Gastrocnemius medialis (tissue), 4 donors: ENCODE measurements around the gene URAD. TPM values are rescaled to one million over a fixed set of nuclear protein-coding genes. Genes with fewer than 3 reads are reported as not detected.

ENCODE experiments used
- ATAC-seq, 2 donors: fragments of 150-250 bp; one replicate each; pipeline ENCODE4 v1.9.1; 2016
- DNase-seq, 2 donors: peaks; one replicate each; pipeline ENCODE4 v3.0.0-alpha.2; 2019
- H3K27ac ChIP-seq, 4 donors: fragments of 200-600 bp; sonication (generic); 1 replicate in 1 of 4; 2 replicates in 3 of 4; pipeline ENCODE4 v1.5.1; 2016 to 2018; ENCODE audit warnings: mild to moderate bottlenecking in 2 of 4, moderate library complexity in 1 of 4
- H3K27me3 ChIP-seq, 3 donors: fragments of 200-600 bp; sonication (generic) in 2 of 3; 1 replicate in 1 of 3; 2 replicates in 2 of 3; pipeline versions ENCODE4 v1.5.1 to v1.6.0; 2016 to 2019; ENCODE audit warnings: mild to moderate bottlenecking in 1 of 3, moderate library complexity in 1 of 3
- H3K36me3 ChIP-seq, 2 donors: fragments of 200-600 bp; sonication (generic) in 1 of 2; one replicate each; pipeline ENCODE4 v1.5.1; 2017 to 2018
- H3K4me1 ChIP-seq, 2 donors: fragments of 200-600 bp; sonication (generic) in 1 of 2; one replicate each; pipeline ENCODE4 v1.5.1; 2016 to 2017; ENCODE audit warnings: mild to moderate bottlenecking in 2 of 2
- H3K4me3 ChIP-seq, 4 donors: fragments of 200-600 bp; sonication (generic) in 3 of 4; 1 replicate in 1 of 4; 2 replicates in 3 of 4; pipeline ENCODE4 v1.5.1; 2016 to 2019; ENCODE audit warnings: mild to moderate bottlenecking in 2 of 4
- H3K9me3 ChIP-seq, 3 donors: fragments of 200-600 bp; sonication (generic) in 2 of 3; 1 replicate in 1 of 3; 2 replicates in 2 of 3; pipeline ENCODE4 v1.5.1; 2016 to 2019
- POLR2A ChIP-seq, 2 donors: fragments of 450-650 bp; IDR thresholded peaks; one replicate each; pipeline ENCODE4 v1.6.1; 2017; ENCODE audit warnings: antibody characterized with exemption in 2 of 2, mild to moderate bottlenecking in 2 of 2, moderate library complexity in 2 of 2
- in situ Hi-C, 4 donors: fragments of 200-750 bp; cut with MboI; loops; one replicate each; pipeline versions ENCODE4 v1.15.0 to v1.8.0; 2017; ENCODE audit warnings: low sequenced_read_pairs in 4 of 4
- intact Hi-C: fragments of 100-400 bp; cut with DNase I; formaldehyde crosslinking; loops from one replicate; pipeline ENCODE4 v1.15.1; 2023; ENCODE audit warnings: low total_unique reads
- total RNA-seq, 4 donors: library from RNA; depleted of rRNA; stranded (reverse); fragments of >200 nt; gene quantifications; one replicate each; pipeline versions ENCODE4 v1.1.0 to v1.2.3, GENCODE V29; 2016
- TF ChIP-seq, protein P1 (sequence below), 5 experiments: fragments of 450-650 bp in 3 of 5; fragments of 200-600 bp in 2 of 5; sonication (generic) in 2 of 5; IDR thresholded peaks in 4 of 5; conservative IDR thresholded peaks in 1 of 5; 1 replicate in 4 of 5; 2 replicates in 1 of 5; pipeline ENCODE4 v1.5.1; 2016 to 2019; ENCODE audit warnings: antibody characterized with exemption in 5 of 5, mild to moderate bottlenecking in 3 of 5, moderate library complexity in 3 of 5

The URAD gene
- total RNA-seq, 4 donors from 2014 or later, result not detected

DNA sequence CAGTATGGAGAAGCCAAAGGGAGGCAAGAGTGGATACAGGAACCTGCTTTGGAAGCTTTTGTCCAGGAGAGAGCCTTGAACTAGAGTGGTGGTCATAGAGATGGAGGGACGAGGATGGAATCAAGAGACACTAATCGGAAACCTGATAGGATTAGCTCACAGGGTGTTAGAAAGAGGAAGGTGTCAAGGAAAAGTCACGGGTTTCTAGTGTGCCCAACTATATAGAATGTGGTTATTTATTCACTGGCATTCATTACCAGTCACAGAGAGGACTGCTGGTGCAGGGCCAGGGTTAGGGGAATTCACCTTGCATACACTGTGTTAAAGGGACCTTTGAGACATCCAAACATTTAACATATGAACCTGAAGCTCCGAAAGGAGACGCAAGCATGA, 43.4 kb upstream of the URAD start:
- TF ChIP-seq POLR2A (IDR thresholded peaks at IDR 0.05), result no peak
- TF ChIP-seq, protein P1, sequence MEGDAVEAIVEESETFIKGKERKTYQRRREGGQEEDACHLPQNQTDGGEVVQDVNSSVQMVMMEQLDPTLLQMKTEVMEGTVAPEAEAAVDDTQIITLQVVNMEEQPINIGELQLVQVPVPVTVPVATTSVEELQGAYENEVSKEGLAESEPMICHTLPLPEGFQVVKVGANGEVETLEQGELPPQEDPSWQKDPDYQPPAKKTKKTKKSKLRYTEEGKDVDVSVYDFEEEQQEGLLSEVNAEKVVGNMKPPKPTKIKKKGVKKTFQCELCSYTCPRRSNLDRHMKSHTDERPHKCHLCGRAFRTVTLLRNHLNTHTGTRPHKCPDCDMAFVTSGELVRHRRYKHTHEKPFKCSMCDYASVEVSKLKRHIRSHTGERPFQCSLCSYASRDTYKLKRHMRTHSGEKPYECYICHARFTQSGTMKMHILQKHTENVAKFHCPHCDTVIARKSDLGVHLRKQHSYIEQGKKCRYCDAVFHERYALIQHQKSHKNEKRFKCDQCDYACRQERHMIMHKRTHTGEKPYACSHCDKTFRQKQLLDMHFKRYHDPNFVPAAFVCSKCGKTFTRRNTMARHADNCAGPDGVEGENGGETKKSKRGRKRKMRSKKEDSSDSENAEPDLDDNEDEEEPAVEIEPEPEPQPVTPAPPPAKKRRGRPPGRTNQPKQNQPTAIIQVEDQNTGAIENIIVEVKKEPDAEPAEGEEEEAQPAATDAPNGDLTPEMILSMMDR (IDR thresholded peaks at IDR 0.05 in 4 of 5, conservative IDR thresholded peaks at IDR 0.05 in 1 of 5), result no peak

DNA sequence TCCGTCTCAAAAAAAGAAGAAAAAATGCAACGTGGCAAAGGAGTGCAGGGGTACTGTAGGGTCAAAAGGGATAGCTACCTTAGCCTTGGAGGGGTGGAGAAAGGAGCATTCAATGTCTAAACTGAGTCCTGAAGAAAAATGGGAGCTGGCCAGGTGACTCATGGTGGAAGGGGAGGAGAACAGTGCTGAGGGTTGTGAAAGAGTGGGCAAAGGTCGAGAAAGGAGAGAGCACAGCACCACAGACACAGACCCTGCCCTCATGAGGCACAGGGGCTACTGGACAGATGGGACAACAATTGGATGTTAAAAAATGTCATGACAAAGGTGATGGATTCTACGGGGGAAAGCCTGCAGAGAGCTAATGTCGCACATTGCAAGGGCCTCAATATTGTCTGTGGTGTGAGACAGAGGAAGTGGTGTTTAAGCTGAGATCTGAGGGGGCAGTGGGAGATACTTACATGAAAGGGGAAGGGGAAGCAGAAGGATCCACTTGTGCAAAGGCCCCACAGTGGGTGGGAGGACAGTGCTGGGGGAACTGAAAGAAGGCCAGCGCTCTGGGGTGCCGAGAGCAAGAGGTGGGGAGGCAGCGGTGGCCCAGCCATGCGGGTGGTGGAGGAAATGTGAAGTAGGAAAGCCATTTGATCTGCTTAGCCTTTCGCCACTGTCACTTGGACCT, 42.9 kb upstream of the URAD start:
- peak; percentile 12 to 24 for DNase-seq
- no peak for ATAC-seq
- Histone ChIP-seq H3K36me3 (no peaks in the 10 kb centered on the region), H3K4me3 (no peak overlapping the region), H3K27ac (no peak overlapping the region), H3K4me1 (no peaks in the 10 kb centered on the region), H3K27me3 (no peaks in the 10 kb centered on the region), H3K9me3 (no peaks in the 10 kb centered on the region)
- intact Hi-C loops (no loop called here), in situ Hi-C loops (no loop called here)
- TF ChIP-seq POLR2A (IDR thresholded peaks at IDR 0.05), result no peak
- TF ChIP-seq, protein P1 (IDR thresholded peaks at IDR 0.05 in 4 of 5, conservative IDR thresholded peaks at IDR 0.05 in 1 of 5), result no peak

More for the DNA sequence above, 43.4 kb upstream of the URAD start:
- Histone ChIP-seq H3K27me3 (no peaks in the 10 kb centered on the region), H3K4me3 (no peak overlapping the region), H3K9me3 (no peaks in the 10 kb centered on the region), H3K36me3 (no peaks in the 10 kb centered on the region), H3K27ac (no peak overlapping the region), H3K4me1 (no peaks in the 10 kb centered on the region)
- intact Hi-C loops, result no loop called here
- in situ Hi-C loops, result no loop called here
- DNase-seq (no peak), ATAC-seq (no peak)

GRCh38 chr13:28027607-28028364, 39.3 kb upstream of the URAD start:
- Histone ChIP-seq H3K4me3 (no peak overlapping the region), H3K9me3 (no peaks in the 10 kb centered on the region), H3K4me1 (no peaks in the 10 kb centered on the region), H3K36me3 (no peaks in the 10 kb centered on the region), H3K27ac (no peak overlapping the region), H3K27me3 (no peaks in the 10 kb centered on the region)
- intact Hi-C loops, result no loop called here
- ATAC-seq (no peak), DNase-seq (no peak)
- in situ Hi-C loops, result no loop called here
- TF ChIP-seq POLR2A (IDR thresholded peaks at IDR 0.05), result no peak
- TF ChIP-seq, protein P1 (IDR thresholded peaks at IDR 0.05 in 4 of 5, conservative IDR thresholded peaks at IDR 0.05 in 1 of 5), result no peak

DNA sequence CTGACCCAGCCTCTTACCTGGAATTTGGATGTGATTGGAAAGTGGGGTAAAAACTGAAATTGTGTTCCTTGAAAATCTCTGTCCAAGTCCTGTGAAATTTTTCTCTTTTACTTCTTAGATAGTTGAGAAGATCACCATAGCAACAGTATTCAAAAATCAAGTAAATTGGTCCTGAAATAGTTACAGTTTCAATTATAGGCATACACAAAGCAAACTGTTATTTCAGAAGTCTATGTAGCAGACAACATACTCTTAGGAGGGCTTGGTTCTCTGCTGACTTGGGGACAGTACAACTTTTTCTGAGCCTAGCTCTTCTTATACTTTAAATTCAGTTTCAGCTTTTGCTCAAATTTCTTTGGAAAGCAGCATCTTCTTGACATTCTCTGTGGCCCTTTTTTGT, 38.6 kb upstream of the URAD start:
- Histone ChIP-seq H3K9me3 (no peaks in the 10 kb centered on the region), H3K27ac (no peak overlapping the region), H3K4me1 (no peaks in the 10 kb centered on the region), H3K27me3 (no peaks in the 10 kb centered on the region), H3K36me3 (no peaks in the 10 kb centered on the region), H3K4me3 (no peak overlapping the region)
- intact Hi-C loops, result no loop called here
- in situ Hi-C loops, result no loop called here
- TF ChIP-seq, protein P1 (IDR thresholded peaks at IDR 0.05 in 4 of 5, conservative IDR thresholded peaks at IDR 0.05 in 1 of 5), result no peak
- TF ChIP-seq POLR2A (IDR thresholded peaks at IDR 0.05), result no peak
- ATAC-seq, result no peak
- no peak for DNase-seq
